Loucy (cell line): Measurements from ENCODE around the gene DOK7.

Experiments used
- H2AFZ ChIP-seq: fragments of 200-600 bp; sonication (generic); 2 replicates; pipeline ENCODE4 v1.6.0; 2016; ENCODE audit warnings: antibody characterized with exemption, mild to moderate bottlenecking, low read length, moderate library complexity
- H3F3A ChIP-seq: fragments of 200-600 bp; 2 replicates; pipeline ENCODE4 v1.6.0; 2016; ENCODE audit warnings: antibody characterized with exemption, low read depth, mild to moderate bottlenecking
- H3K27me3 ChIP-seq: fragments of 200-600 bp; sonication (generic); 2 replicates; pipeline ENCODE4 v1.6.1; 2014; ENCODE audit warnings: low read length, mild to moderate bottlenecking; ENCODE audit not compliant: insufficient read depth, poor library complexity, severe bottlenecking
- H3K36me3 ChIP-seq: fragments of 200-600 bp; sonication (generic); 2 replicates; pipeline ENCODE4 v1.6.1; 2016; ENCODE audit warnings: low read length; ENCODE audit not compliant: insufficient read depth
- H3K4me1 ChIP-seq: fragments of 200-600 bp; sonication (generic); 2 replicates; pipeline ENCODE4 v1.5.1; 2014; ENCODE audit warnings: low read length, mild to moderate bottlenecking; ENCODE audit not compliant: insufficient read depth, poor library complexity, severe bottlenecking
- H3K4me2 ChIP-seq: fragments of 200-600 bp; sonication (generic); 2 replicates; pipeline ENCODE4 v1.6.0; 2014; ENCODE audit warnings: antibody characterized with exemption, low read length, low read depth, mild to moderate bottlenecking; ENCODE audit not compliant: poor library complexity, severe bottlenecking
- H3K4me3 ChIP-seq: fragments of 200-600 bp; sonication (generic); 2 replicates; pipeline ENCODE4 v1.5.1; 2014; ENCODE audit warnings: low read length, mild to moderate bottlenecking, mixed read lengths; ENCODE audit not compliant: poor library complexity, severe bottlenecking
- H3K79me2 ChIP-seq: fragments of 200-600 bp; sonication (generic); 2 replicates; pipeline ENCODE4 v1.6.1; 2014; ENCODE audit warnings: low read length; ENCODE audit not compliant: insufficient read depth
- H3K9ac ChIP-seq: fragments of 200-600 bp; sonication (generic); 2 replicates; pipeline ENCODE4 v1.6.0; 2014; ENCODE audit warnings: mild to moderate bottlenecking, low read depth, low read length, moderate library complexity; ENCODE audit not compliant: poor library complexity, severe bottlenecking
- H3K9me2 ChIP-seq: fragments of 200-600 bp; sonication (generic); replicated peaks from 2 replicates; pipeline ENCODE4 v1.6.1; 2016; ENCODE audit warnings: low read depth, low read length, mixed read lengths
- H3K9me3 ChIP-seq: fragments of 200-600 bp; sonication (generic); 2 replicates; pipeline ENCODE4 v1.6.1; 2014; ENCODE audit warnings: mild to moderate bottlenecking, antibody characterized with exemption, low read length, low read depth; ENCODE audit not compliant: insufficient read depth
- H4K20me1 ChIP-seq: fragments of 200-600 bp; sonication (generic); 2 replicates; pipeline ENCODE4 v1.6.0; 2014; ENCODE audit warnings: antibody characterized with exemption, low read length, mild to moderate bottlenecking; ENCODE audit not compliant: insufficient read depth, poor library complexity, severe bottlenecking
- CTCF ChIP-seq: fragments of 200-600 bp; sonication (generic); conservative IDR thresholded peaks from 2 replicates; pipeline ENCODE4 v1.5.1; 2014; ENCODE audit warnings: mild to moderate bottlenecking, antibody characterized with exemption, low read length
- EZH2phosphoT487 ChIP-seq: fragments of 200-600 bp; IDR thresholded peaks from 2 replicates; pipeline ENCODE4 v1.6.1; 2018; ENCODE audit warnings: antibody characterized with exemption, mild to moderate bottlenecking, moderate library complexity, borderline replicate concordance

DOK7 gene

GRCh38 chr4:3420606-3420955 is 42.5 kb upstream of the DOK7 start:
- no peaks in the 10 kb centered on the region for H3K79me2 ChIP-seq

GRCh38 chr4:3420956-3421355 is 42.1 kb upstream of the DOK7 start:
- Histone ChIP-seq H3K36me3 (peaks cover 85% of the 10 kb centered on the region; the same call in 1 of the 2 replicates), H4K20me1 (no peaks in the 10 kb centered on the region), H3K9me2 (no peaks in the 10 kb centered on the region), H3K4me3 (no peak overlapping the region), H3K79me2 (no peaks in the 10 kb centered on the region), H3K4me2 (no peak overlapping the region), H3K9ac (no peak overlapping the region), H3K27me3 (no peaks in the 10 kb centered on the region), H3K4me1 (no peaks in the 10 kb centered on the region), H2AFZ (no peak overlapping the region), H3F3A (no peaks in the 10 kb centered on the region), H3K9me3 (no peaks in the 10 kb centered on the region)
- TF ChIP-seq CTCF: no peak
- TF ChIP-seq EZH2phosphoT487: no peak

More at GRCh38 chr4:3420606-3420955, 42.5 kb upstream of the DOK7 start:
- no peaks in the 10 kb centered on the region for H3K4me1 ChIP-seq
- H4K20me1 ChIP-seq: no peaks in the 10 kb centered on the region
- H3K36me3 ChIP-seq: peaks cover 89% of the 10 kb centered on the region; the same call in 1 of the 2 replicates
- no peaks in the 10 kb centered on the region for H3K9me2 ChIP-seq
- H3K4me2 ChIP-seq: no peak overlapping the region
- H3K9me3 ChIP-seq: no peaks in the 10 kb centered on the region
- no peak overlapping the region for H3K4me3 ChIP-seq
- TF ChIP-seq CTCF: no peak
- no peak for TF ChIP-seq EZH2phosphoT487
- H3F3A ChIP-seq: no peaks in the 10 kb centered on the region
- no peak overlapping the region for H3K9ac ChIP-seq
- H2AFZ ChIP-seq: no peak overlapping the region
- no peaks in the 10 kb centered on the region for H3K27me3 ChIP-seq

- Histone ChIP-seq H3K9me2 (no peaks in the 10 kb centered on the region), H3K27me3 (no peaks in the 10 kb centered on the region), H3K79me2 (no peaks in the 10 kb centered on the region), H3K9me3 (no peaks in the 10 kb centered on the region), H3F3A (no peaks in the 10 kb centered on the region), H3K4me2 (no peak overlapping the region), H4K20me1 (no peaks in the 10 kb centered on the region), H3K9ac (no peak overlapping the region), H3K36me3 (peaks cover 80% of the 10 kb centered on the region; the same call in 1 of the 2 replicates), H3K4me3 (no peak overlapping the region), H2AFZ (no peak overlapping the region), H3K4me1 (no peaks in the 10 kb centered on the region)
- TF ChIP-seq CTCF (no peak), EZH2phosphoT487 (no peak)
Measured at GRCh38 chr4:3421470-3421869, 41.6 kb upstream of the DOK7 start.
